Stimulated activated naive CD8-positive, alpha-beta T cell treated with anti-CD3 and anti-CD28 coated beads, Interleukin-15, amount 100 ng/mL, for 72 hours (primary cell): ENCODE data around the gene CATSPER2.
A peak's percentile ranks its signal among the peaks of the same experiment; 100 is the strongest.
"Not testable (repeated sequence)": the region's sequence is repeated elsewhere in the genome, so short reads cannot be mapped to it uniquely, and the experiment has no call there.

ENCODE experiments used
- ATAC-seq: fragments of 150-1000 bp; cut with Tn5 transposase; 2 replicates; pipeline ENCODE4 v1.10.0; 2021; ENCODE audit warnings: mild to moderate bottlenecking, moderate library complexity
- DNase-seq, 2 donors: peaks; one replicate each; pipeline ENCODE4 v3.0.0; 2021 to 2022
- H3K27ac Mint-ChIP-seq, 2 donors: one replicate each; pipeline ENCODE4 v1.8.0; 2022; ENCODE audit warnings: mild to moderate bottlenecking in 2 of 2, mixed read lengths in 2 of 2, moderate library complexity in 2 of 2
- H3K27me3 Mint-ChIP-seq: one replicate; pipeline ENCODE4 v1.8.0; 2022; ENCODE audit warnings: mixed read lengths
- H3K4me1 Mint-ChIP-seq: one replicate; pipeline ENCODE4 v1.8.0; 2022; ENCODE audit warnings: mild to moderate bottlenecking, mixed read lengths
- H3K4me3 Mint-ChIP-seq, 2 donors: one replicate each; pipeline ENCODE4 v1.8.0; 2022; ENCODE audit warnings: mild to moderate bottlenecking in 2 of 2, mixed read lengths in 2 of 2, moderate library complexity in 1 of 2
- H3K9me3 Mint-ChIP-seq, 2 donors: one replicate each; pipeline ENCODE4 v1.8.0; 2022; ENCODE audit warnings: mixed read lengths in 2 of 2

The CATSPER2 gene

GRCh38 chr15:43648649-43649429, at the start of gene CATSPER2:
Gene CATSPER2 (minus strand): TSS chr15:43648844. CDS start chr15:43648061, 783 bp downstream.
- no peaks in the 10 kb centered on the region for H3K9me3 Mint-ChIP-seq
- no peak within 1 kb of the TSS for H3K4me3 Mint-ChIP-seq
- DNase-seq (no peak), ATAC-seq (peak; percentile 59)
- H3K4me1 Mint-ChIP-seq, result no peaks in the 10 kb centered on the region
- H3K27ac Mint-ChIP-seq, result no peak within 1 kb of the TSS
- H3K27me3 Mint-ChIP-seq, result no peaks in the 10 kb centered on the region

- not testable (repeated sequence) for DNase-seq, H3K9me3 Mint-ChIP-seq, H3K27ac Mint-ChIP-seq, H3K4me3 Mint-ChIP-seq, H3K4me1 Mint-ChIP-seq
- peaks cover 13% of the 10 kb centered on the region for H3K27me3 Mint-ChIP-seq
- peak; percentile 49 for ATAC-seq
Measured at GRCh38 chr15:43693148-43694022, 44.7 kb upstream of the CATSPER2 start, which contains the start of gene CKMT1A. Gene CKMT1A (plus strand): TSS chr15:43693859. CDS start chr15:43694051, 192 bp downstream.

GRCh38 chr15:43692679-43693078, 44.0 kb upstream of the CATSPER2 start:
- not testable (repeated sequence) for H3K27ac Mint-ChIP-seq, DNase-seq, H3K9me3 Mint-ChIP-seq, H3K4me1 Mint-ChIP-seq, H3K4me3 Mint-ChIP-seq, ATAC-seq
- peaks cover 11% of the 10 kb centered on the region for H3K27me3 Mint-ChIP-seq

- H3K27me3 Mint-ChIP-seq, H3K27ac Mint-ChIP-seq, H3K4me3 Mint-ChIP-seq, DNase-seq, H3K4me1 Mint-ChIP-seq, H3K9me3 Mint-ChIP-seq: not testable (repeated sequence)
- peak; percentile 98 for ATAC-seq
Measured at GRCh38 chr15:43689604-43690301, 41.1 kb upstream of the CATSPER2 start.

- not testable (repeated sequence) for H3K9me3 Mint-ChIP-seq, H3K4me1 Mint-ChIP-seq, H3K4me3 Mint-ChIP-seq, H3K27ac Mint-ChIP-seq, DNase-seq, H3K27me3 Mint-ChIP-seq, ATAC-seq
Measured at GRCh38 chr15:43674175-43674574, 25.5 kb upstream of the CATSPER2 start.

- not testable (repeated sequence) for ATAC-seq, H3K9me3 Mint-ChIP-seq
Measured at GRCh38 chr15:43666177-43666576, 17.5 kb upstream of the CATSPER2 start.

GRCh38 chr15:43663333-43663732, 14.7 kb upstream of the CATSPER2 start:
- not testable (repeated sequence) for ATAC-seq, H3K27ac Mint-ChIP-seq, H3K9me3 Mint-ChIP-seq, H3K4me1 Mint-ChIP-seq, H3K27me3 Mint-ChIP-seq, H3K4me3 Mint-ChIP-seq, DNase-seq

More at GRCh38 chr15:43666177-43666576, 17.5 kb upstream of the CATSPER2 start:
- not testable (repeated sequence) for DNase-seq, H3K4me3 Mint-ChIP-seq, H3K27ac Mint-ChIP-seq, H3K27me3 Mint-ChIP-seq, H3K4me1 Mint-ChIP-seq

GRCh38 chr15:43662293-43662692, 13.6 kb upstream of the CATSPER2 start:
- not testable (repeated sequence) for H3K4me1 Mint-ChIP-seq, H3K27me3 Mint-ChIP-seq, DNase-seq, ATAC-seq, H3K9me3 Mint-ChIP-seq, H3K4me3 Mint-ChIP-seq, H3K27ac Mint-ChIP-seq

- H3K4me1 Mint-ChIP-seq, H3K4me3 Mint-ChIP-seq, DNase-seq, H3K27ac Mint-ChIP-seq, H3K9me3 Mint-ChIP-seq, H3K27me3 Mint-ChIP-seq, ATAC-seq: not testable (repeated sequence)
Measured at GRCh38 chr15:43659727-43660126, 11.1 kb upstream of the CATSPER2 start.

- ATAC-seq, result peak; percentile 20
- not testable (repeated sequence) for H3K9me3 Mint-ChIP-seq, H3K4me1 Mint-ChIP-seq, H3K4me3 Mint-ChIP-seq, H3K27me3 Mint-ChIP-seq, H3K27ac Mint-ChIP-seq, DNase-seq
Measured at GRCh38 chr15:43649430-43649926, 834 bp upstream of the CATSPER2 start.

- peak overlapping the region in 1 of 2 donors; percentile 1 for H3K27ac Mint-ChIP-seq
- ATAC-seq, H3K9me3 Mint-ChIP-seq, H3K27me3 Mint-ChIP-seq, H3K4me3 Mint-ChIP-seq, H3K4me1 Mint-ChIP-seq, DNase-seq: not testable (repeated sequence)
Measured at GRCh38 chr15:43638464-43639204, 10.0 kb downstream of the CATSPER2 start.

GRCh38 chr15:43626937-43627336, 21.7 kb downstream of the CATSPER2 start:
- not testable (repeated sequence) for H3K4me1 Mint-ChIP-seq, H3K4me3 Mint-ChIP-seq, DNase-seq, H3K27me3 Mint-ChIP-seq, ATAC-seq, H3K9me3 Mint-ChIP-seq
- H3K27ac Mint-ChIP-seq, result peak overlapping the region; percentile 19 to 63

- Mint-ChIP-seq H3K4me1 (no peaks in the 10 kb centered on the region), H3K27me3 (peaks cover 5% of the 10 kb centered on the region), H3K4me3 (no peak overlapping the region), H3K9me3 (no peaks in the 10 kb centered on the region), H3K27ac (no peak overlapping the region)
- ATAC-seq (no peak), DNase-seq (no peak)
Measured at GRCh38 chr15:43625106-43625505, 23.5 kb downstream of the CATSPER2 start.

- H3K9me3 Mint-ChIP-seq, ATAC-seq, H3K4me3 Mint-ChIP-seq, H3K4me1 Mint-ChIP-seq, DNase-seq, H3K27ac Mint-ChIP-seq: not testable (repeated sequence)
- peaks cover 17% of the 10 kb centered on the region for H3K27me3 Mint-ChIP-seq
Measured at GRCh38 chr15:43622068-43622799, 26.4 kb downstream of the CATSPER2 start.
